ENCODE results near the gene PTPN6. TPM values are rescaled to one million over a fixed set of nuclear protein-coding genes. Genes with fewer than 3 reads are reported as not detected.
A peak's percentile ranks its signal among the peaks of the same experiment; 100 is the strongest.

PTPN6 gene
- total RNA-seq, 8 experiments from 2014 or later: 0.22 to 2.4 (median 0.88) TPM

DNA sequence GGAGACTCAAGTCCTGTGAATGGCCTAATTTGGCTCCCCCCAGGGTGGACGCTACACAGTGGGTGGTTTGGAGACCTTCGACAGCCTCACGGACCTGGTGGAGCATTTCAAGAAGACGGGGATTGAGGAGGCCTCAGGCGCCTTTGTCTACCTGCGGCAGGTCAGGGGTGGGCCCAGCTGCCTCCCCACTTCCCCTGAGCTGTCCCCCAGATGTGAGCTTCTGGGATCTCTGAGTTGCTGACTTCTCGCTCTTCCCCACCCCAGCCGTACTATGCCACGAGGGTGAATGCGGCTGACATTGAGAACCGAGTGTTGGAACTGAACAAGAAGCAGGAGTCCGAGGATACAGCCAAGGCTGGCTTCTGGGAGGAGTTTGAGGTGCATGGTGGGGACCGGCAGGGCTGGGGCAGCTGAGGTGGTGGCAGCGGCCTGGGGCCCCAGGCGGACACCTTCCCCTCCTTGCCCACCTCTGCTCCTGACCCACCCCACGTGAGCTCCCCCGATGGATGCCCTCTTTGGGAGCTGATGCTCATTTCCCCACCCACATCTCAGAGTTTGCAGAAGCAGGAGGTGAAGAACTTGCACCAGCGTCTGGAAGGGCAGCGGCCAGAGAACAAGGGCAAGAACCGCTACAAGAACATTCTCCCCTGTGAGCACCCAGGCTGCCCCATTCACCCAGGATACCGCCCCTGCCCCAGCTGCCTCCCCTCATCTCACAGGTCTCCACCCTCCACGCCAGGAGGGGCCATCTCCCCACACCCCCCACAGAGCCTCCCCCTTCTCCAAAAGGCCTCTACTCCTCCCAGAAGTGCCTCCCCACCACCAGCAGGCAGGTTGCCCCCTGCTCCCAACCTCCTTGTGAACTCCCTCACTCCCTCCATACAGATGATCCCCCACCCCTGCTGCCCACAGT is 4.2 kb downstream of the PTPN6 start:
- Histone ChIP-seq H3K4me3 (no peak overlapping the region), H3K27ac (no peak overlapping the region), H3K4me1 (replicated peaks in 1 of 2) (peaks cover 0 to 6% of the 10 kb centered on the region in 2 donors)
- ATAC-seq (replicated peaks in 6 of 8): no peak
- in situ Hi-C loops (cut with MboI; ENCODE audit: low pct_unique_long_range_greater_than_20kb in 2 of 9, low sequenced_read_pairs in 9 of 9, unreplicated experiment in 9 of 9): loop anchor here in 1 of 9 experiments (25.0 kb wide), 1 partner anchor 157 kb away; the partner anchor contains the start of gene C1RL
- WGBS, 10 experiments: 62 to 93% (median 85%) methylated on average over 1 to 9 of the region's 22 CpGs; no CpG with 5 or more reads in 6 of the 10 experiments

DNA sequence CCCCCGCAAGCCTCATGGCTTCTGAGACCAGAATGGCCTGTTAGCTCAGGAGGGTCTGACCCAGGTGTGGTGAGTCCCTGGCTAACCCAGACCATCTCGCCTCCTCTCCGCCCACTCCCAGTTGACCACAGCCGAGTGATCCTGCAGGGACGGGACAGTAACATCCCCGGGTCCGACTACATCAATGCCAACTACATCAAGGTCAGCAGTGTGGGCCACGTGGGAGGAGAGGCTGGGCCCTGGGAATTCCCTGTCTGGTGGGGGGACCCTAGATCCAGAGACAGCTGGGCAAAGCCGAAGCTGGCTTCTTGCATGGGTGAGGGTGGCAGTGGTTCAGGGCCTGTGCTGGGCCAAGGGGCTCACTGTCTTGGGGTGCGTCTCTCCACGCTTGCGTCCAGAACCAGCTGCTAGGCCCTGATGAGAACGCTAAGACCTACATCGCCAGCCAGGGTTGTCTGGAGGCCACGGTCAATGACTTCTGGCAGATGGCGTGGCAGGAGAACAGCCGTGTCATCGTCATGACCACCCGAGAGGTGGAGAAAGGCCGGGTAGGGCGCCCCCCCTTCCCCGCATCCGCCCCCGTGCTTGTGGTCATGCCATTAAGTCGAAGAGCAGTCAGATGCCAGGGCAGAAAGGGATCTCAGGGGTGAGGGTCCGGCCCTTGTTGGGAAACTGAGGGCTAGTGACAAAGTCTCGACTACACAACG is 5.0 kb downstream of the PTPN6 start:
- ATAC-seq (replicated peaks in 6 of 8): no peak
- no peak overlapping the region for H3K4me3 ChIP-seq
- no peak overlapping the region for H3K27ac ChIP-seq
- H3K4me1 ChIP-seq (replicated peaks in 1 of 2): peaks cover 0 to 6% of the 10 kb centered on the region in 2 donors
- WGBS, 10 experiments: 50 to 80% (median 58%) methylated on average over 1 to 5 of the region's 28 CpGs; no CpG with 5 or more reads in 7 of the 10 experiments
- in situ Hi-C loops (cut with MboI; ENCODE audit: low pct_unique_long_range_greater_than_20kb in 2 of 9, low sequenced_read_pairs in 9 of 9, unreplicated experiment in 9 of 9): loop anchor here in 1 of 9 experiments (25.0 kb wide), 1 partner anchor 156 kb away; the partner anchor contains the start of gene C1RL

DNA sequence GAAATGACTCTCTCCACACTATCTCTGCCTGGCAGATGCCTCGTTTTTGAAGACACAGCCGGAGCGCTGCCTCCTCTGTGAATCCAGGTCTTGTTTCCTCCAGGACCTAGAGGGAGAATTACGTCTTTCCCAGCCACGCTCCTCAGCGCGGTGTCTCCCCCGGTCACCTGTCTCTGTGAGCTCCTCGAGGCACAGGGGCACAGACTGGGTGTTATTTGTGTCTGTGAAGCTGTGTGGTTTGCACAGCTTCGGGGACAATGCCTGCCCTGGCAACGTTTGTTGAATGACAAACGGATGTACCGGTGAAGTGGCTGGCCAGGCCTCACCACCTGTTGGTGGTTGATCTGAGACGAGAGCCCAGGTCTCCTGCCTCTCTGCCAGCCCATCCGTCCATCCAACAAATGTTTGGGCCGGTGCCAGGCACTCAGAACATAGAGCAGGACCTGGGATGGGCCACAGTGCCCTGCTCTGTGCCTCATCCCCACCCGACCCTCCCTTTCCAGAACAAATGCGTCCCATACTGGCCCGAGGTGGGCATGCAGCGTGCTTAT is 6.1 kb downstream of the PTPN6 start:
- no peak for ATAC-seq (replicated peaks in 6 of 8)
- in situ Hi-C loops (cut with MboI; ENCODE audit: low pct_unique_long_range_greater_than_20kb in 2 of 9, low sequenced_read_pairs in 9 of 9, unreplicated experiment in 9 of 9): loop anchor here in 1 of 9 experiments (25.0 kb wide), 1 partner anchor 155 kb away; the partner anchor contains the start of gene C1RL
- no peak overlapping the region for H3K27ac ChIP-seq
- H3K4me3 ChIP-seq: no peak overlapping the region
- peaks cover 9 to 16% of the 10 kb centered on the region in 2 donors for H3K4me1 ChIP-seq (replicated peaks in 1 of 2)
- 32 to 90% (median 58%) methylated on average over 2 to 6 of the region's 20 CpGs; no CpG with 5 or more reads in 5 of the 10 experiments for WGBS, 10 experiments

DNA sequence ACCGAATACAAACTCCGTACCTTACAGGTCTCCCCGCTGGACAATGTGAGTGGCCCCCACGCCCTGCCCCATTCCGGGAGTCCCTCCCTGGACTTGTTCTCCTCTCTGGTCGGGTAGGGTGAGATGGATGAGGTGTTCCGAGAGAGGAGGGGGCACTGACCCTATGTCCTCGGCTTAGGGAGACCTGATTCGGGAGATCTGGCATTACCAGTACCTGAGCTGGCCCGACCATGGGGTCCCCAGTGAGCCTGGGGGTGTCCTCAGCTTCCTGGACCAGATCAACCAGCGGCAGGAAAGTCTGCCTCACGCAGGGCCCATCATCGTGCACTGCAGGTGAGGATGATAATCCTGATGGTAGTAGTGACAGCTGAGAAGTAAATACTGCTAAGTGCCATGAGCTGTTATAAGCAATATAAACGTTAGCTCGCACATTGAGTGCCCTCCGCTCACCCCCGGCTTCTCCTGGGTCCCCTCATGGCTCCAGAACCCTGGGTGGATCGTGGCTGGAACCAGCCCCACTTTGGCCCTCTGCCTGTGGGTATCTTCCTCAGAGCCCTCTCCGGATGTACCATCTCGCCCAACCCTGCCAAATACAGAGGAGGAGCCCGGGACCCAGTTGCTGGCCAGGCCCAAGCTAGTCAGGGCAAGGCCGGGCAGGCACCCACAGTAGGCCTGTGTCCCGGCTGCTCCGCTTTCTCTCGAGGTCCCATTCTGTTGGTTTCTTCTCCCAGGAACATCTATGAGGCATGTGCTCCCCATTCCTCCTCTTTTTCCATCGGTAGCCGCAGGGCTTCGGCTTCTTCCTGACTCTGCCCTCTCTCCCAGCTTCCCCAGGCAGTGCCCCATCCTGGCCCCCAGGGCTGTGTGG is 6.8 kb downstream of the PTPN6 start:
- Histone ChIP-seq H3K4me3 (no peak overlapping the region), H3K27ac (no peak overlapping the region), H3K4me1 (replicated peaks in 1 of 2) (peaks cover 12 to 24% of the 10 kb centered on the region in 2 donors)
- WGBS, 10 experiments: 67 to 100% (median 82%) methylated on average over 1 to 12 of the region's 28 CpGs; no CpG with 5 or more reads in 2 of the 10 experiments
- in situ Hi-C loops (cut with MboI; ENCODE audit: low pct_unique_long_range_greater_than_20kb in 2 of 9, low sequenced_read_pairs in 9 of 9, unreplicated experiment in 9 of 9): loop anchor here in 1 of 9 experiments (25.0 kb wide), 1 partner anchor 154 kb away; the partner anchor contains the start of gene C1RL
- no peak for ATAC-seq (replicated peaks in 6 of 8)

DNA sequence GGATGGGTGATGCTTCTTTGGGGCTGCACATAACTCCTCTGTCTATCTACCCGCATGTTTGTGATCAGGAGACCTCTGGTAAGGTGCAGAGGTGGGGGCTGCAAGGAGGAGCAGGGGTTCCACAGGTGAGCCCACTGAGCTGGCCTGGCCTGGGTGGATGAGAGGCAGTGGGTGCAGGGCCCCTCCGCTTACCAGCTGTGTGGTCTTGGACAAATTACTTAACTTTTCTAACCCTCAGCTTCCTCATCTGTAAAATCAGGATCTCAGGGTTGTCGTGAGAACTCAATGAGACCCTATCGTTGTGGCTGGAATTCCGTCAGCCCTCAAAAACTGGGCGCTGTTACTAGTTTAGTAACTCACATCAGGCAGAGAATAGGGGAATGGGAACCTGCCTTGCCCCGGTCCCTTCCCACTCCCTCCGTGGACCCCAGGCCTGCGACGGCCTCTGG is 7.5 kb downstream of the PTPN6 start:
- no peak for ATAC-seq (replicated peaks in 6 of 8)
- Histone ChIP-seq H3K27ac (no peak overlapping the region), H3K4me3 (no peak overlapping the region), H3K4me1 (replicated peaks in 1 of 2) (peaks cover 12 to 24% of the 10 kb centered on the region in 2 donors)
- WGBS, 10 experiments: 68 to 88% (median 82%) methylated on average over 2 to 8 of the region's 10 CpGs; no CpG with 5 or more reads in 5 of the 10 experiments
- in situ Hi-C loops (cut with MboI; ENCODE audit: low pct_unique_long_range_greater_than_20kb in 2 of 9, low sequenced_read_pairs in 9 of 9, unreplicated experiment in 9 of 9): loop anchor here in 1 of 9 experiments (25.0 kb wide), 1 partner anchor 154 kb away; the partner anchor contains the start of gene C1RL

DNA sequence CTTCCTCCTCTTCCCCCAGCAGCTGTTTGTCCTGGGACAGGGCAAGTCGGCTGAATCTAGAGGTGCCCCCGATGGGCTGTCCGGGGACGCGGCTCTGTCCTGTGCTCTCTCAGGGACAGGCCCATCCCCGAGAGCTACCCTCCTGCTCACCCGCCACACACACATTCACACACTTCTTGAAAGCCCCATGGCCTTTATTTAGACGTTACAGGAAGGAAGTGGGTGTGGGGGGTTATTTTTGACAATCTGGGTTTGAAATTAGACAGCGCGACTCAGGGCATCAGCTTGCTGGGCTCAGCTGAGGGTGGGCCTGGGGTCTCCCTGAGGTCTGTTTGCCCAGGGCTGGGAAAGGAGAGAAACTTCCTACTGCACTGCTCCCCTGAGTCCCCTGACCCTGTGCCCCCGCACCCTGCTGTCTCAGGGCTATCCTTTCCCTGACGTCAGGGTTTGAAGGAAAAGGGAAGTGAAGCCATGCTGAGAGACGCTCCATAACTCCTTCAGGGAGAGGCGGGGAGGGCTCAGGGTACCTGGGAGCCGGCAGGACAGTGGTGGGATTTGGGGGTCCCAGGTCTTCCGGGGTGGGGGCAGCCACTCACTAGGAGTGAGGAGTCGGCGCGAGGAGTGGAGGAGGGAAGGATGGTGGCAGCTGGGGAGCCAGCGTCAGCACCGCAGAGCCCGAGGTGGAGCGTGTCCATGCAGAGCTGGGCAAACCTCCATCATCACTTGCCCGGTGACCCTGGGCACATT is 8.1 kb downstream of the PTPN6 start:
- Histone ChIP-seq H3K4me3 (no peak overlapping the region), H3K27ac (no peak overlapping the region), H3K4me1 (replicated peaks in 1 of 2) (peaks cover 14 to 29% of the 10 kb centered on the region in 2 donors)
- ATAC-seq (replicated peaks in 6 of 8): no peak
- in situ Hi-C loops (cut with MboI; ENCODE audit: low pct_unique_long_range_greater_than_20kb in 2 of 9, low sequenced_read_pairs in 9 of 9, unreplicated experiment in 9 of 9): loop anchor here in 1 of 9 experiments (25.0 kb wide), 1 partner anchor 153 kb away; the partner anchor contains the start of gene C1RL
- WGBS, 10 experiments: 20 to 83% (median 74%) methylated on average over 1 to 7 of the region's 24 CpGs; no CpG with 5 or more reads in 6 of the 10 experiments

DNA sequence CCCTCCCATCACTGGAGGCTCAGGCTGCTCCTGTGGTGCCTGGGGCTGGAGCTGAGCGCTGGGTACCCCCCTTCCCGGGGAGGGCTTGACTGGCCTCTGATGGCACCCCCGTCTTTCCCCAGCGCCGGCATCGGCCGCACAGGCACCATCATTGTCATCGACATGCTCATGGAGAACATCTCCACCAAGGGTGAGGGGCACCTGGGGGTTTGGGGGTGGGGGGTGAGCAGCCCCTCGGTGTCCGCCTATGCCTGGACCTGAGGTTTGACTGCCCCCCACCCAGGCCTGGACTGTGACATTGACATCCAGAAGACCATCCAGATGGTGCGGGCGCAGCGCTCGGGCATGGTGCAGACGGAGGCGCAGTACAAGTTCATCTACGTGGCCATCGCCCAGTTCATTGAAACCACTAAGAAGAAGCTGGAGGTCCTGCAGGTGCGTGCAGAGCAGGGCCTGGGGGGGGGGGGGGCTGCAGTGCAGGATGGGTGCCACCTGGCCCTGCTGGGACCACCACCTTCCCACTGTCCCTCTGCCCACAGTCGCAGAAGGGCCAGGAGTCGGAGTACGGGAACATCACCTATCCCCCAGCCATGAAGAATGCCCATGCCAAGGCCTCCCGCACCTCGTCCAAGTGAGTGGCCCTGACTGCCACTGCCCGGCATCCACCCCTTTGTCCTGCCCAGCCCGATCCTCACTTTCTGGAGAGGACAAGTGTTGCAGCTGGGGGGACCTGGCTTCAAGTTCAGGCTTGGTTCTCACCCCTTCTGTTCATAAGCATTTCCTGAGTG is 8.8 kb downstream of the PTPN6 start:
- no peak for ATAC-seq (replicated peaks in 6 of 8)
- no peak overlapping the region for H3K4me3 ChIP-seq
- no peak overlapping the region for H3K27ac ChIP-seq
- 80 to 90% (median 80%) methylated on average over 1 to 2 of the region's 26 CpGs; no CpG with 5 or more reads in 7 of the 10 experiments for WGBS, 10 experiments
- H3K4me1 ChIP-seq (replicated peaks in 1 of 2): peaks cover 14 to 35% of the 10 kb centered on the region in 2 donors
- in situ Hi-C loops (cut with MboI; ENCODE audit: low pct_unique_long_range_greater_than_20kb in 2 of 9, low sequenced_read_pairs in 9 of 9, unreplicated experiment in 9 of 9): loop anchor here in 1 of 9 experiments (25.0 kb wide), 1 partner anchor 152 kb away; the partner anchor contains the start of gene C1RL

DNA sequence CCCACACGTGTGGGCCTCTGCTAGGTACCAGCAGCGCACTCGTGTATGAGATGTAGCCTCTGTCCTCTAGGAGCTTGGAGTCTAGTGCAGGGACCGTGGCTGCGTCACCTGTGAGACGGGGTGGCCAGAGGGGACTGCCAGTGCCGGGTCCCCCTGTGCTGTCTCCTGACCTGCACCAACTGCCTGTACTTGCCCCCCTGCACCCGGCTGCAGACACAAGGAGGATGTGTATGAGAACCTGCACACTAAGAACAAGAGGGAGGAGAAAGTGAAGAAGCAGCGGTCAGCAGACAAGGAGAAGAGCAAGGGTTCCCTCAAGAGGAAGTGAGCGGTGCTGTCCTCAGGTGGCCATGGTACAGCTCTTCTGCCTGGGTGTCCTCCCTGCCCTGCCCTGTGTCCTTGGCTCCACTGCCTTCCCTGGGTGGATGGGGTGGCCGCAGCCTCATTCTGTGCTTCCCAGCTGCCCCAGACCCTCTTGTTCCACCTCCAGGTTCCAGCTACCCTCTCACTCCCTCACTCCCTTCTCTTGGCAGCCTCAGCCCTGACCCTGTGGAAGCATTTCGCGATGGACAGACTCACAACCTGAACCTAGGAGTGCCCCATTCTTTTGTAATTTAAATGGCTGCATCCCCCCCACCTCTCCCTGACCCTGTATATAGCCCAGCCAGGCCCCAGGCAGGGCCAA is 9.6 kb downstream of the PTPN6 start:
- H3K4me1 ChIP-seq (replicated peaks in 1 of 2): peaks cover 14 to 35% of the 10 kb centered on the region in 2 donors
- in situ Hi-C loops (cut with MboI; ENCODE audit: low pct_unique_long_range_greater_than_20kb in 2 of 9, low sequenced_read_pairs in 9 of 9, unreplicated experiment in 9 of 9): loop anchor here in 1 of 9 experiments (25.0 kb wide), 1 partner anchor 152 kb away; the partner anchor contains the start of gene C1RL
- H3K27ac ChIP-seq: no peak overlapping the region
- H3K4me3 ChIP-seq: no peak overlapping the region
- 28 to 100% (median 82%) methylated on average over 1 to 3 of the region's 13 CpGs; no CpG with 5 or more reads in 6 of the 10 experiments for WGBS, 10 experiments
- peak in 1 of 8 experiments; percentile 2 for ATAC-seq (replicated peaks in 6 of 8)

DNA sequence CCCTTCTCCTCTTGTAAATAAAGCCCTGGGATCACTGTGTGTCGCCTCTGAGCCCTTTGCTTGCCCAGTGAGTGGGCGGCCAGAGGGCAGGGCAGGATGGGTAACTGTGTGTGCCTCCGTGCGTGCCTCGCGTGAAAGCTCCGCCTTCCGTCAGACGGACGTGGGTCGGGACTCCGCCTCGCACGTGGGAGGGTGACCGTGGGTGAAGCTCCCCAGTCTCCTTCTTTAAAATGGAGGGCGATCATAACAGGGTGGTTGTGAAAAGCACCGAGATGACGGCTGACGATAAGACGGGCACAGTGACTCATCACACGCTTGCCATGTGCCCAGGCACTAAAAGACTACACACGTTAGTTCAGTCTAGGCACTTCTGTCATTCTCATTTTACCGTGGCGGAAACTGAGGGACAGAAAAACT is 10.1 kb downstream of the PTPN6 start:
- WGBS, 10 experiments: 21 to 100% (median 95%) methylated on average over 1 to 18 of the region's 24 CpGs; no CpG with 5 or more reads in 5 of the 10 experiments
- H3K27ac ChIP-seq: peak overlapping the region in 1 of 2 donors; percentile 13
- peaks cover 14 to 35% of the 10 kb centered on the region in 2 donors for H3K4me1 ChIP-seq (replicated peaks in 1 of 2)
- no peak overlapping the region for H3K4me3 ChIP-seq
- ATAC-seq (replicated peaks in 6 of 8): peak in 3 of 8 experiments; percentile 5 to 31 (median 10)
- in situ Hi-C loops (cut with MboI; ENCODE audit: low pct_unique_long_range_greater_than_20kb in 2 of 9, low sequenced_read_pairs in 9 of 9, unreplicated experiment in 9 of 9): loop anchor here in 1 of 9 experiments (25.0 kb wide), 1 partner anchor 151 kb away; the partner anchor contains the start of gene C1RL
